OCI-LY3 (cell line): Measurements from ENCODE around the gene RNF168.
A peak's percentile ranks its signal among the peaks of the same experiment; 100 is the strongest.

Experiments
- H2AFZ ChIP-seq: fragments of 200-600, 300-600 bp; shearing (Covaris generic); 2 replicates; pipeline ENCODE4 v1.6.0; 2014; ENCODE audit warnings: antibody characterized with exemption, low read depth, low read length
- H3K27ac ChIP-seq: fragments of 200-600, 300-600 bp; sonication (generic); 2 replicates; pipeline ENCODE4 v1.5.1; 2014; ENCODE audit warnings: mild to moderate bottlenecking, low read length, moderate library complexity, mixed read lengths
- H3K27me3 ChIP-seq: fragments of 200-600, 300-600 bp; sonication (generic); 2 replicates; pipeline ENCODE4 v1.6.1; 2014; ENCODE audit warnings: low read depth, low read length, mixed read lengths
- H3K36me3 ChIP-seq: fragments of 200-600, 300-600 bp; sonication (generic); replicated peaks from 2 replicates; pipeline ENCODE3; 2014; ENCODE audit warnings: low read depth, low read length, mixed read lengths
- H3K4me1 ChIP-seq: fragments of 300-600, 200-600 bp; sonication (generic); 2 replicates; pipeline ENCODE4 v1.6.1; 2014; ENCODE audit warnings: low read length, mixed read lengths
- H3K4me2 ChIP-seq: fragments of 200-600, 300-600 bp; sonication (generic); 2 replicates; pipeline ENCODE4 v1.6.1; 2014; ENCODE audit warnings: low read length, mixed read lengths
- H3K4me3 ChIP-seq: fragments of 300-600, 200-600 bp; sonication (generic); 2 replicates; pipeline ENCODE4 v1.5.1; 2014; ENCODE audit warnings: antibody characterized with exemption, mild to moderate bottlenecking, low read length, moderate library complexity
- H3K79me2 ChIP-seq: fragments of 300-600, 200-600 bp; shearing (Covaris generic); 2 replicates; pipeline ENCODE4 v1.6.1; 2014; ENCODE audit warnings: mild to moderate bottlenecking, low read length, mixed read lengths
- H3K9ac ChIP-seq: fragments of 300-600, 200-600 bp; shearing (Covaris generic); 2 replicates; pipeline ENCODE4 v1.6.0; 2014; ENCODE audit warnings: mild to moderate bottlenecking, low read length, moderate library complexity
- H3K9me3 ChIP-seq: fragments of 200-600, 300-600 bp; shearing (Covaris generic); 2 replicates; pipeline ENCODE4 v1.6.1; 2014; ENCODE audit warnings: low read length, mixed read lengths; ENCODE audit not compliant: insufficient read depth
- H4K20me1 ChIP-seq: fragments of 200-600, 300-600 bp; sonication (generic); 2 replicates; pipeline ENCODE4 v1.6.1; 2016; ENCODE audit warnings: low read length, mixed read lengths; ENCODE audit not compliant: insufficient read depth
- CTCF ChIP-seq: fragments of 200-600, 300-600 bp; sonication (generic); IDR thresholded peaks from 2 replicates; pipeline ENCODE4 v1.5.1; 2014; ENCODE audit warnings: antibody characterized with exemption, low read length, low read depth
- EZH2phosphoT487 ChIP-seq: fragments of 200-600 bp; shearing (Covaris generic); IDR thresholded peaks from 2 replicates; pipeline ENCODE4 v1.6.1; 2018; ENCODE audit warnings: antibody characterized with exemption, mixed run types, low read depth

RNF168 gene

DNA sequence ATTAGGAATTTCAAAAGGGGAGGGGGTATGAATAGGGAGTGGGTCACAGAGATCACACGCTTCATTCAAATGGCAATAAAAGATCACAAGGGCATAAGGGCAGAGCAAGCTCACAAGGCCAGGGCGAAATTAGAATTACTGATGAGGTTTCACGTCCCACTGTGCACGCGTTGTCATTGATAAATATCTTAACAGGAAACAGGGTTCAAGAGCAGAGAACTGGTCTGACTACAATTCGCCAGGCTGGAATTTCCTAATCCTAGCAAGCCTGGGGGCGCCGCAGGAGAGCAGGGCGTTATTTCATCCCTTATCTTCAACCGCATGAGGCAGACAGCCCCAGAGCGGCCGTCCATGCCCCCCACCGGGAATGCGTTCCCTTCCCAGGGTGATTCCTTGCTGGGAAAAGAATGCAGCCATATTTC, 29.7 kb upstream of the RNF168 start:
- H2AFZ ChIP-seq = no peak overlapping the region
- no peaks in the 10 kb centered on the region for H3K9me3 ChIP-seq
- H3K27ac ChIP-seq = no peak overlapping the region
- TF ChIP-seq CTCF = no peak
- TF ChIP-seq EZH2phosphoT487 = no peak
- no peaks in the 10 kb centered on the region for H4K20me1 ChIP-seq
- peaks cover 2% of the 10 kb centered on the region for H3K36me3 ChIP-seq
- H3K4me1 ChIP-seq = no peaks in the 10 kb centered on the region
- no peaks in the 10 kb centered on the region for H3K27me3 ChIP-seq
- H3K79me2 ChIP-seq = no peaks in the 10 kb centered on the region
- H3K9ac ChIP-seq = no peak overlapping the region
- no peak overlapping the region for H3K4me3 ChIP-seq
- no peak overlapping the region for H3K4me2 ChIP-seq

DNA sequence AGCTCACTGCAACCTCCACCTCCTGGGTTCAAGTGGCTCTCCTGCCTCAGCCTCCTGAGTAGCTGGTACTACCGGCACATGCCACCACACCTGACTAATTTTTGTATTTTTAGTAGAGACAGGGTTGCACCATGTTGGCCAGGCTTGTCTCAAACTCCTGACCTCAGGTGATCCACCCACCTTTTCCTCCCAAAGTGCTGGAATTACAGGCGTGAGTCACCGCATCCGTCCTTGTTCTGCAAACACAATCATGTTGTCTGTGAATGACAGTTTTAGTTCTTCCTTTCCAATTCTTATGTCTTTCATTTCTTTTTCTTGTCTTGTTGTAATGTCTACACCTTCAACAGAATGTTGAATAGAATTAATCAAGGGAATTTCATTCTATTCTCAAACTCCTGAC, 27.9 kb upstream of the RNF168 start:
- no peak overlapping the region for H3K4me3 ChIP-seq
- H4K20me1 ChIP-seq = no peaks in the 10 kb centered on the region
- H3K27ac ChIP-seq = no peak overlapping the region
- no peaks in the 10 kb centered on the region for H3K27me3 ChIP-seq
- no peak for TF ChIP-seq CTCF
- no peak for TF ChIP-seq EZH2phosphoT487
- no peak overlapping the region for H3K4me2 ChIP-seq
- peaks cover 2% of the 10 kb centered on the region for H3K36me3 ChIP-seq
- no peaks in the 10 kb centered on the region for H3K9me3 ChIP-seq
- H3K79me2 ChIP-seq = no peaks in the 10 kb centered on the region
- no peak overlapping the region for H3K9ac ChIP-seq
- H3K4me1 ChIP-seq = peaks cover 13% of the 10 kb centered on the region
- H2AFZ ChIP-seq = no peak overlapping the region

GRCh38 chr3:196528639-196529233, 25.2 kb upstream of the RNF168 start:
- Histone ChIP-seq H3K79me2 (no peaks in the 10 kb centered on the region), H3K27me3 (no peaks in the 10 kb centered on the region), H3K4me1 (peaks cover 13% of the 10 kb centered on the region), H3K9ac (peak overlapping the region; percentile 80), H3K9me3 (no peaks in the 10 kb centered on the region), H3K4me3 (peak overlapping the region; percentile 81), H3K36me3 (peaks cover 2% of the 10 kb centered on the region), H2AFZ (peak overlapping the region; percentile 98), H4K20me1 (no peaks in the 10 kb centered on the region), H3K4me2 (peak overlapping the region; percentile 76), H3K27ac (peak overlapping the region; percentile 72)
- TF ChIP-seq CTCF (peak; percentile 71), EZH2phosphoT487 (no peak)

- Histone ChIP-seq H3K36me3 (no peaks in the 10 kb centered on the region), H3K27ac (no peak overlapping the region), H2AFZ (no peak overlapping the region), H3K79me2 (no peaks in the 10 kb centered on the region), H4K20me1 (no peaks in the 10 kb centered on the region), H3K27me3 (no peaks in the 10 kb centered on the region; the same call in 1 of the 2 replicates), H3K4me3 (no peak overlapping the region), H3K4me2 (no peak overlapping the region), H3K4me1 (peaks cover 13% of the 10 kb centered on the region), H3K9ac (no peak overlapping the region), H3K9me3 (no peaks in the 10 kb centered on the region)
- TF ChIP-seq EZH2phosphoT487 = no peak
- no peak for TF ChIP-seq CTCF
Measured at GRCh38 chr3:196525141-196525540, 21.6 kb upstream of the RNF168 start.
